ENCODE measurements around the gene HOXD8. TPM values are rescaled to one million over a fixed set of nuclear protein-coding genes. Genes with fewer than 3 reads are reported as not detected.

HOXD8 gene
- total and polyA plus RNA-seq, 2 of the 8 experiments (the other 6 are each of a cell fraction or from before 2014, with no cell fraction given) = not detected

- no peak for TF ChIP-seq JUN (IDR thresholded peaks at IDR 0.05; ENCODE audit: low read depth, low read length)
- 0 out of 2 replicates have a peak, but pooled peaks have one; percentile 63 for TF ChIP-seq ATF3 (IDR thresholded peaks at IDR 0.05; ENCODE audit: insufficient read depth, low read depth, low read length)
These were observed 7.3 kb upstream of the HOXD8 start (continued) for GRCh38 chr2:176122052-176122682.
